Left kidney (tissue), 2 donors: Measurements from ENCODE around the gene ABL2. TPM values are rescaled to one million over a fixed set of nuclear protein-coding genes. Genes with fewer than 3 reads are reported as not detected.

Experiments
- DNase-seq: peaks from one replicate; pipeline ENCODE4 v3.0.0-alpha.2; 2013
- polyA plus RNA-seq: library from polyadenylated mRNA; unstranded; fragments of 120-200 nt; gene quantifications from one replicate; pipeline ENCODE4 v1.2.1, GENCODE V29; 2013; ENCODE audit not compliant: insufficient read length

Gene ABL2
- polyA plus RNA-seq, 1 donor = 13.5 TPM

- DNase-seq = no peak
Measured at GRCh38 chr1:179092896-179093461, 136.5 kb downstream of the ABL2 start.

GRCh38 chr1:179091691-179092165, 137.7 kb downstream of the ABL2 start:
- DNase-seq = no peak

DNA sequence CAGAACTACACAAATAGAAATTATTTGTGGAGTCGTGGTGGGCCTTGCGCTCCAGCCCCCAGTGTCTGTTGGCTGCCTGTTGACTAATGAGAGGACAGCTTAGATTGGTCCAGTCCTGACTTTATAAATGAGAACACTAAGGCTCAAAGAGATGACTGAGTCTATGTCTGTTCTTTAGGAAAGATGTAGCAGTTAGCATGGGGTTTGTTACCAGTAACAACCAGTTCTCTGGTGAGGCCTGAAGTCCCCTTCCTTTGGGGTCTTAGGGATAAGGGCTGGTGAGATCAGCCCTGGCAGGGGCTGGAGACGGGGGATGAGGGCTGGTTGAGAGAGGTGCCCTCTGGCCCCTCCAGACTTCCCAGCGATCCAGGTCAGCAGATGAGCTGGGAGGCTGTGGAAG, 138.6 kb downstream of the ABL2 start:
- DNase-seq = no peak

DNA sequence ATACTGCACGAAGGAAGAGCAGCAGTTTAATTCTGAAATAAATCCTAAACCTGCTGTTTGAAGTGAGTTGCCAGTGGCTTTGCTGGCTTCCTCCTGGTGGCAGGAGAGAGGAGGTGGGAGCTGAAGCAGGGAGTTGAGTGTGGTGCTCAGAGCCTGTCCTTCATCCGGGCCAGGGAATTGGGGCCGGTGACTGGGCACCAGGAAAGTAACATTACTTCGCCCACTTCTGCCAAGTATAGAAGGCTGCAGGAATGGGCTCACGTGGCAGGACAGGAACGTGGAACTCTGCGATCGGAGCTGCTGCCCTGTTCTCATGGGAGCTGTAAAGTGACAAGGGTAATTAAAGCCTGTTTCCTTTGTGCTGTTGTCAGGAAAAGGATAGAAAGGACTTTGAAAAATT, 139.0 kb downstream of the ABL2 start:
- no peak for DNase-seq

DNA sequence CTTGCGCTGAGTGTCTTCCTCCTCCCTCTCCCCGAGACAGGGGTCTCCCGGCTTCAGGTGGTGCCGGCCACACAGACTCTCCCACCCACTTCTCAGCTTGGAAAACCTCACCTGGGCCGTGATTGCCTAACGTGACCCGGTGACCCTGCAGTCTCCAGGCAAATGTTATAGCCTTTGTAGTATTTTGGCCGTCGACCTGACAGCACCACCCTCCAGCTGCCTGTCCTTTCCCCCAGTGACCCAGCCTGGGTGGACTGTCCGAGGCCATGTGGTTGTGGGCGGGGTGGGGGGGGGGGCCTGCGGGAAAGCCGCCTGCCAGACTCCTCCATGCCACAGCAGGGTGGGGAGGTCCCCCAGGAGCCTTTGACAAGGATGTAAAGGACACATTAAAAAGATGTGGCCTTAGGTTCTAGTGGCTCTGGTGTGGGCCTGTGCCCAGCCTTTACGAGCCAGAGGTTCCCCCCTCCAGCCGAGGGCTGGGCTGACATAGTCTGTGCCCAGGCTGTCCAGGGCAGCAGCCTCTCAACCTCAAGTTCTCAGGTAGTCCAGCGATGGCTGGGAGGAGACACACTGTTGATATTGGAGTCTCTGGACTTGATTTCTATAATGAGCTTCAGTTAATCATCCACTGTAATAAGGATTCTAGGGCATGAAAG, 139.5 kb downstream of the ABL2 start:
- no peak for DNase-seq

- no peak for DNase-seq
Measured at GRCh38 chr1:179087665-179088064, 141.8 kb downstream of the ABL2 start.

DNA sequence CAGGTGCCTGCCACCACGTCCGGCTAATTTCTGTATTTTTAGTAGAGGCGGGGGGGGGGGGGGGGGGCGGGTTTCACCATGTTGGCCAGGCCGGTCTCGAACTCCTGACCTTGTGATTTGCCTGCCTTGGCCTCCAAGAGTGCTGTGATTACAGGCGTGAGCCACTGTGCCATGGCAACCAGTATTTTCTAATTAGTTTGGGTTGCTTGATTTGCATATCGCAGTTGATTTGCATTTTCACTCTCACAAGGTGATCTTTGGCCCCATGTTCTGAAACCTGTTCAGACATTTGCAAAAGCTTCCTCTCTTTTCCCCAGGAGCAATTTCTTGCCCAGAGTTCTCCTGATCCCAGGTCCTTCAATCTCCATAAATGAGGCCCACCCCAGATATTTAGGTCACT, 145.9 kb downstream of the ABL2 start:
- no peak for DNase-seq

DNA sequence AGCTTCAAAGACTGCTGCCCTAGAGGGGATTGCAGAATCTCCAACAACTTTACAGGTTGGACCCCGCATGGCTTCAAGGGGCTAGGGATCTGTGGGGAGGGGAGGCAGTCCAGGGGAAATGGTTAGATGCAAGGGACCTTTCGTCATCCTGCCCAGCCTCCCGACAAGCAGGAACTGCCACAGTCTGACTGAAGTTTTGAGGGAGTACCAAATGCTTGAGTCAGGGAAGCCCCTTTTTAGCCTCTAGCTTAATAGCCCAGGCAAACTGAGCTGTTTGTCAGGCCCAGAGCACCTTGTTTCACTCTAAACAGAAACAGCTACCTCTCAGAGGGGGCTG, 146.5 kb downstream of the ABL2 start:
- DNase-seq = no peak

DNA sequence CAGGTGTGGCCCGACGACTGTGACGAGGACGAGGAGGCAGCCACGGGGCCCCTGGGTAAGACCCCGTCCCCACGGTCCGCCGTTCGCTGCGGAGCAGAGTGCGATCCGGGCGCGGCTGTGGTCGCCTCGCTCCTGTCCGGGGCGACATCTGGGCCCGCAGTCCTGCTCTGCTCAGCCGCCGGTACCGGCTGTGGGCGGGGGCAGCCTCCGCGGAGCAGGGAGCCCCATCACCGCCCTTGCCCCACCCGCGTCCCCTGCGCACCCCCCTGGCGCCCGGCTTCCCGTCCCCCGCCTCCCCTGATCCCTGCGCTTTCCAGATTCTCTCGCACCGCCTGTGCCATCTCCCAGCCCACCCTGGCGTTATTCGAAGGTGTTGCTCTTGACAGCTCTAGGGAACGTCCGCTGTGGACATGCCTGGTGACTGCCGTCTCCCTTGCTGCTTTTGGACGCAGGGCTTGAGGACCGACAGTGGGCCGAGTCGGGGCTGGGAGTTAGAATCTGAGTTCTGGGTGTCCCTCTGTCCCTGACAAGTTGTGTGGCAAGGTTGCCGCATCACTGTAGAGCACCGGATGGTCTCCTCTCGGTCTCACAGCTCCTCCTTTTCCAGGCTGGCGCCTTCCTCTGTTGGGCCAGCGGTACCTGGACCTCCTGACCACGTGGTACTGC, 147.0 kb downstream of the ABL2 start:
- DNase-seq = no peak

DNA sequence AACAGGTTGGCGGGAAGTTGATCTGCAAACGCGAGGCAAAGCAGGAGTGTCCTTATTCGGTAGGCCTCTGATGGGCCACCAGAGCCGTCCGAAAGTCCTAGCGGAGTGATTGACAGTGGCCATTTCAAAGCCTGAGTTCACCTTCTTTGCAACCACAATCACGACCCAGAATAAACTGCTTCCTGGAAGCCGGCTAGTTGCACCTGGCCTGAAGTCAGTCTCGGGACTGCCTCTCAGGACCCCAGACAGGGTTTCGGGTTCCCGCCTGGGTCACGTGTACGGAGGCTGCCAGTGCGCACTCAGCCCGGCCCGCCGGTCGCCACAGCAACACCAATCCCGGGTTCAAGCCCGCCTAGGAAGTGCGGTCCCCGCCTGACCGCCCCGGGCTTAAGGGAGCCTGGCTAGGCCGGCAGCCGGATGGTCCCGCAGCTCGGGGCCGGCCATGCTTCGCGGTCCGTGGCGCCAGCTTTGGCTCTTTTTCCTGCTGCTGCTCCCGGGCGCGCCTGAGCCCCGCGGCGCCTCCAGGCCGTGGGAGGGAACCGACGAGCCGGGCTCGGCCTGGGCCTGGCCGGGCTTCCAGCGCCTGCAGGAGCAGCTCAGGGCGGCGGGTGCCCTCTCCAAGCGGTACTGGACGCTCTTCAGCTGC, 147.7 kb downstream of the ABL2 start, which contains the start of gene TOR3A:
TOR3A (plus strand) TSS at position 384 of the 646 bp plus-strand sequence; CDS start at position 443, 59 bp downstream.
- DNase-seq = peak; percentile 89

DNA sequence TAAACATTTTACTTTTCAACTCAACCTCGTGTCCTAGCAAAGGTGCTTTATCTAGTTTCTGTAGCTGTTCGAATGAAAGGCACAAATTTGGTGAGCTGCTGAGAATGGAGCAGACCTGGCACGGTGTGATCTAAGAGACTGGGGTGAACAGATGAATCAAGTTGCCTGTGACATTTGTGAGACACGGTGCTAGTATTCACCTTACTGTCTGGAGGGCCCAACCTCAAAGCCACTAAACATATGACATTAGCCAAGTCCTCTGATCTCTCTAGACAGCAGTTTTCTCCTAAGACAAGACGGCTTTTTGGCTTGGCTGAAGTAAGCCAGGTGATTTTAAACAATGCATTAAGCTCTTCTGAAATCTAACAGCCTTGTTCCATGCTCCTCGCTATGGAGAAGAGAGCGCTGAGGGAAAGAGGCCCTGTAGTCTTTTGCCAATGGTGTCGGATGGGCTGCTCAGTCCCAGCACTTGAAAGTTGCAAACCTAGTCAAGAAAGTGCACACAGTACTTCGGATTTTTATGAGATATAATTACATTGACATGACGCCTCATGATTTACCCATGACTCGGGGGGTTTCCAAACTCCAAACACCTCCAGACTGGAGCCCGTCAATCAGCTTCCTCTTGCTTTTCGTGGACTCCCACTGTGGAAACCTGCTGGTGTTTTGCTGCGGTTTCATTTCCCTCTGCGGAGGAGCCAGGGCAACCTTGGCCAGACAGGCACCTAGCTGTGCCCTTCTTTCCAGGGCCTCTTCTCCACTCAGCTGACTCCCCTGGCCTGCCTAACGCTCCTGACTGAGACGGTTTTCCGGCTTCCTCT, 148.4 kb downstream of the ABL2 start:
- DNase-seq = no peak

- peak; percentile 73 for DNase-seq
Measured at GRCh38 chr1:179079113-179079761, 150.2 kb downstream of the ABL2 start.

GRCh38 chr1:179077396-179077795, 152.1 kb downstream of the ABL2 start:
- no peak for DNase-seq

- no peak for DNase-seq
Measured at GRCh38 chr1:179066471-179066870, 163.0 kb downstream of the ABL2 start.

- DNase-seq = no peak
Measured at GRCh38 chr1:179061360-179062282, 167.9 kb downstream of the ABL2 start.

DNA sequence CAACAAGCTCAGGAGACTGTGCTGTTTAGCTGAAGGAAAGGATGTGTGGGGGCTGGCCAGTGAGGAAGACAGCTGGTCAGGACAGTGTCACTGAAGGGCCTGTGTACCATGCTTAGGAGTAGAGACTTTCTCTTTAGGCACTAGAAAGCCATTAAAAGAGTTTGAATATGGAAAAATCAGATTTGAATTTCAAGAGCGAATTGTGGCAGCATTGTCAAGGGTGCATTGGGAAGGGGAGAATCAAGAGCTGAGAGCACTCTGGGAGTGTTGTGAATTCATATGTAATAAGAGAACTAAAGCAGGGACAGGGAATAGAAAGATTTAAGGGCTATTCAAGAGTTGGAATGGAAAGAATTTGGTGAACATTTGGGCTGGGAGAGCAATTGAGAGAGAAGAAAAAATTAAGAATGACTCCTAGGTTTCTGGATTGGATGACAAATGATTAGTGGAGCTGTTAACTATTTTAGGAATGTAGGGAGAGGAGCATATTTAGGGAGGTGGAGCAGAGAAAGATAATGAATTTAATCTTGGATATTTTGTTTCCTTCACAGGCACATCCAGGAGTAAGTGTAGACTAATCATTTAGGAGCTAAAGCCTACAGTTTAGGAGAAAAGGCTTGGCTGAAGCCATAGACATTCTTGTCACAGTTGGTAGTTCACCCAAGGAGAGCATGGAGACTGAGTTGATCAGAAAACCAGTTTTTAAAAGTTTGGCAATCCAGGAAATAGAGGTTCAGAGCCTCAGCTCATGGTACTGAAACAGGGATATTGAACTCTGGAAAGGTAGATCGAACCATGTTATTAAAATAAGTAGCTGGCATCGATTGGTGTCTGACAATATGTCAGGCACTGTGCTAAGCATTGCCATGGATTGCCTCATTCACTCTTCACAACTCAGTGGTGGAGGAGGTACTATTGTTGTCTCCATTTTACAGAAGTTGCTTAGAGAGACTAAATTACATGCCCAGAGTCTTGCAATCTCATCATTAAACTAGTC, 170.7 kb downstream of the ABL2 start:
- no peak for DNase-seq

DNA sequence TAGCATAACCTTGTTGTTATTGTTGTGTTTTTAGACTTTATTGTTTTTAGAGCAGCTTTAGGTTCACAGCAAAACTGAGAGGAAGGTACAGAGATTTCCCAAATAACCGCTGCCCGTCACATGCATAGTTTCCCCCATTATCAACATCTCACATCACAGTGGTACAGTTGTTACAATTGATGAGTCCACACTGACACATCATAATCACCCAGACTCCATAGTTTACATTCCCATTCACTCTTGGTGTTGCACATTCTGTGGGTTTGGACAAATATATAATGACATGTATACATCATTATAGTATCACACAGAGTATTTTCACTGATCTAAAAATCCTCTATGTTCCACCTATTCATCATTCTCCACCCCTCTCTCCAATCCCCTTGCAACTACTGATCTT, 173.5 kb downstream of the ABL2 start:
- DNase-seq = no peak

GRCh38 chr1:179053486-179053885, 176.0 kb downstream of the ABL2 start:
- no peak for DNase-seq

DNA sequence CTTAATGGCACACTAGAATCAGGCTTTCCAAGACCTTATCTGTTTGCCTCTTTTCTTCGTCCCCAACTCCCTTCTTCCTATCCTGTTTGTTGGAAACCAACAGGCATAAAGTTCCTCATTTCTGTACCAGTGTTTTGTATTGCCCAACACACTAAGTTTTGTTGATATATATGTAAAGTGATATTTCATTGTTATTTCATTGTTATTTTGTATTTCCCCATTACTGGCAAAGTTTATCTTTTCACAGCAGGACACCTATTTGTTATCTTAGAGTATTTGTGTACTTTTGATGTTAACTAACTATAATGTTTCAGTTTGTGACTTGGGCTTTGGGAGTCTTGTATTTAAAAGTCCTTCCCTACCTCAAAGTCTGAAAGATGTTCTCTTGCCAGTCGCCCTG, 176.7 kb downstream of the ABL2 start:
- no peak for DNase-seq
